Epithelial cell of prostate (primary cell): ENCODE results near the gene TRMT1.

Source experiments
- DNase-seq: peaks from one replicate; pipeline ENCODE4 v3.0.0-alpha.2; 2011; ENCODE audit warnings: low read depth, low spot score
- H3K27ac ChIP-seq: fragments of 450-650 bp; 2 replicates; pipeline ENCODE4 v1.5.1; 2017; ENCODE audit warnings: mild to moderate bottlenecking

TRMT1 gene

DNA sequence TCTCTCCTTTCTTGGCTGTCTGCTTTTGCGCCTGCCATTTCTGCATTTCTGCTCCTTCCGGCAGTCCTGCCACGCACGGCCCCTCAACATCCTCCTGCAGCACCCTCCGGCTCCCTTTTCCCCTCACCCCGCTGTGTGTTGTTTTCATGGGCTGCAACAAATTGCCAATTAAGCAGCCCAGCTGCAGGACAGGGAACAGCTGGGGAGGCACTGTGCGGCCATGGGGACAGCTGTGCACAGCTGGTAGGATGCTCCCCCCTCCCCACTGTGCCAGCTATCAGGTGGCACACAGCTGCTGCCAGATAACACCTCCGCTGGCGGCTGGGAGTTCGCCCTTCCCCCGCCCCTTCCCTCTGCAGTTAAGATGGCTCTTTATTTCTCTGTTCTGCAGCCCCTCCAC is 39.3 kb downstream of the TRMT1 start:
- no peak for DNase-seq
- H3K27ac ChIP-seq, result no peak overlapping the region

DNA sequence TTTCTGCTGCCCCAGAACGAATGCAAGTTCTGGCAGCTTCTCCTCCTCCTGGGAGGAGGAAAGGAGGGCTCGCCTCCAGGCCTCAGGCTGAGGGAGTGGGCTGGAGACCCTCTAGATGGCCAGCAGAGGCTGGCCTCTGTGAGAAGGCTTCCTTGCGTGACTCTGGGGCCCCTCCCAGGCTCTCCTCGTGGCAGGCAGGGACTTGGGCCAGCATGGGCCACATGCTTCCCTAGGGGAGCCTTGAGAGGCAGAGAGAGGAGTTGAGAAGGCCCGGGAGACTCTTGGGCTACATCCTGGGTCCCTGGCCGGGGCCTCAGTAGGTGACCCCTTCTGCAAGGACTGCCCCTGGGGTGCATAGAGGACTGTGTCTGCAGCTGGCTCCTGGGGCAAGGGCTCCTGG is 39.8 kb downstream of the TRMT1 start:
- H3K27ac ChIP-seq, result no peak overlapping the region
- no peak for DNase-seq

- no peak for DNase-seq
- H3K27ac ChIP-seq, result no peak overlapping the region
These were observed 40.2 kb downstream of the TRMT1 start for GRCh38 chr19:13076320-13076719.

GRCh38 chr19:13074378-13074777 is 42.2 kb downstream of the TRMT1 start:
- no peak for DNase-seq
- H3K27ac ChIP-seq, result no peak overlapping the region

- DNase-seq, result no peak
- no peak overlapping the region for H3K27ac ChIP-seq
These were observed 43.3 kb downstream of the TRMT1 start for GRCh38 chr19:13073263-13073662.

DNA sequence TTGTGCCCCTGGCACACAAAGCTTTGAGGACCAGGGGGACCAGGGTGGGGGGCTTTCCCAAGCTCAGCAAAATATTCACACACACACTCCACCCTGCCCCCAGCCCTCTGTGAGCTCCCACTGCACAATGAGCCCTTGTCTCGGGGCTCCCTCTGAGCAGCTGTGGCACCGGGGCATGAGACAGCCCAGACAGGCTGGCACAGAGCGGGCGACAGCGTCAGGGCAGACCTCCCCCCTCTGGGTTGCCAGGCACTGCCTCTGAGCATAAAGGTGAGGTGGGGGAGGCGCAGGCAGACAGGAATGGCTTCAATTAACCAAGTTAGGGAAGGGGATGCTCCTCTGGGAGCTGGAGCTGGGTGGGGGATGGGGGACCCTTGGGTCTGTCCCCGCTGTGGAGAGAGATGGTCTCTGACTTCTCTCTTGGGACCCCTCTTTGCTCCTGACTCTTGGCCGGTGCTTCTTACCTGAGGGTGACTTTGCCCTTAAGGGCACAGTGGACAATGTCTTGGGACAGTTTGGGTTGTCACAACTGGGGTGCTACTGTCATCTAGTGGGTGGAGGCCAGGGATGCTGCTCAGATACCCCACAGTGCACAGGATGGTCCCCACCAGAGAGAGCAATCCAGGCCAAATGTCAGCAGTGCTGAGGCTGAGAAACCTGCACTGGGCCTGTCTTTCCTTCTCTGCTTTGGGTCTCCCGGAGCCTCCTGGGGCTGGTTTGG is 44.2 kb downstream of the TRMT1 start:
- no peak overlapping the region for H3K27ac ChIP-seq
- DNase-seq, result no peak

DNA sequence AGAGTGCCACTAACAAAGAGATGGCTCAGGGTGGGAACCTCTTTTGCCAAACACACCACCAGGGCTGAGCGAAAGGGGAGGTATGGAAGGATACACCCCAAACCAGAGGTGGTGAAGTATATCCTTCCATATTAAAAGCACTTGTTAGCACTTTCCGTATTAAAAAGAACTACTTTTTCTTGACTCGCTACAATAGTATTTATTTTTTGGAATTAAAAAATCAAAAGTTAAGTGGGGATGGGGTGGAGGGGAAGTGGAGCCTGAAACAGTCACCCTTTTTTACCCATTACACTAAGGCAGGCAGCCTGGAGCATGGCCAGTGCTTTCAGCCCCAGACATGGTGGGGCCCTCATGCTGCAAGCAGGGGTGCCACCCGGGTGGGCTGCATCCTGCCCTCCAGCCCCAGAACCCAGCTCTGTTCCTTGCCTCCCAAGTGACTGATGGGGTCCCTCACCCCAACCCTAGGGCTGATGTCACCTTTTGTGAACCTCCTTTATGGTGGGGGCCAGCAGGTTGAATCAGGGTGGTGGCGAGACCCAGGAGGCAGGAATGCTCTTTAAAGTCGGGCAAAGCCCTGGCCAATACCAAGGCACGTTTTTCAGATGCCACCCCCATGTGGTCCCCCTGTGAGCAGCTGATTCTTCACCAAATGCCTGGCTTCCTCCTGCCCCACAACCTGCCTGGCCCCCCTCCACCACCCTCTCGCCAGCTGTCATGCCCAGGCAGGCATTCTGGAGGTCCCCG is 44.9 kb downstream of the TRMT1 start:
- no peak overlapping the region for H3K27ac ChIP-seq
- no peak for DNase-seq

DNA sequence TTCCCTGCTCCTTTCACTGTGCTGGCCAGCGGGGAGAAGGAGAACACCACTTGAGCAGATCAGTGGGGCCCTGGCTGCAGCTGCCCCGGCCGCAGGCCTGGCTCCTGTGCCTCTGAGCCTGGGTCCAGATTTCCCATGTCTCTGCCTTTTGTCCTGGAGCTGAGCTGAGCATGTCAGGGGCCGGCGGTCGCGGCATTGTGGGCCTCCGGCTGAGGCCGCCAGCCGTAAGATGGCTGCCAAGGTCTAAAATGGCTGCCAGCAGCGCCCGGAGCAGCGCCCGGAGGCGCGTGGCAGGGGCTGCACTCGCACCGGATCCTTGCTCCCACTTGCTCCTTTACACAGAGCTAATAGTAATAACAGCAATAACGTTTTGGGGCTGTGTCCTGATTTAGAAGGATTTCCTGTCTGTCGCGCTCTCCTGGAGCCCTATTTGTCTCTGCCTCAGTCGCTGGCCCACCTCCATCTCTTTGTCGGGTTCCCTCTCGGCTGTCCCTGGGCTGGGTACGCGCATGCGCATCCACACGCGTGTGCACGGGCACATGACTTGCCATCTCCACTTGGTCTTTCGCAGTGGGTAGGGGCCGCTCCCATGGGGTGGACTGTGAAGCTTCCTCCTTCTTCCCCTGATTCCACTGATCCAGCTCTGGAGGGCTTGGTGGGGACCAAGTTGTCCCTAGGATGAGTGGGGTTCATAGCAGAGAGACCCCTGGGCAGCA is 46.0 kb downstream of the TRMT1 start:
- H3K27ac ChIP-seq, result no peak overlapping the region
- DNase-seq, result no peak

GRCh38 chr19:13069415-13070359 is 46.9 kb downstream of the TRMT1 start:
- no peak for DNase-seq
- no peak overlapping the region for H3K27ac ChIP-seq

GRCh38 chr19:13068085-13068846 is 48.3 kb downstream of the TRMT1 start:
- H3K27ac ChIP-seq, result no peak overlapping the region
- no peak for DNase-seq

GRCh38 chr19:13066933-13067807 is 49.4 kb downstream of the TRMT1 start:
- DNase-seq, result no peak
- H3K27ac ChIP-seq, result no peak overlapping the region

GRCh38 chr19:13066226-13066625 is 50.3 kb downstream of the TRMT1 start:
- H3K27ac ChIP-seq, result no peak overlapping the region
- no peak for DNase-seq

- no peak overlapping the region for H3K27ac ChIP-seq
- DNase-seq, result no peak
These were observed 52.4 kb downstream of the TRMT1 start for GRCh38 chr19:13064092-13064489.

DNA sequence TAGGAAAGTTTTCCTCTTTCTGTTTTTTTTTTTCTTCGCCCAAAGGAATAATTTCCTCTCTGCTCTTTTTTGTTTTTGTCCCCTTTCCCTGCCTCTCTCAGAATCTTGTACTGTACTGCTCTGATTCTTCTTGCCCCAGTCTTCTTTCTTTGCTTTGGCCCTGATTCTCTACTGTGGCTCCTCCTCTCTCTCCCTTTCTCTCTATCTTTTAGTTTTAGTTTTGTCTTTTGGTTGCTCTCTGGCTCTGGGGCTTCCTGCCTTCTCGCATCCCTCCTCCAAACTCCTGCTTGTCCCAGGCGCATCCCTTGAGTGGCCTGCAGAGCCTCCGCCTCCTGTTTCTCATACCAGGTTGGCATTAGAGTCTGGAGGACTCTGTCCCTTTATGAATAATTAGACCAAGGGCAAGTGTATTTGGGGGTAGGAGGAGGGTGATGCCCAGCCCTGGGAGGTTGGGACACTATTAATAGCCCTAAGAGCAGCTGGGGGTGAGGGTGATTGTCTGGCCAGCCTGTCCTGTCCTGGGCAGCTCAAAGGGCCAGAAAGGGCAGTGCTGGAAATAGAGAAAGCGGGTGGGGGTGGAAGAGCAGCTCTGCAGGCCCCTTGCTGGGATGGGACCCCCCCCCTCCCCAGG is 53.0 kb downstream of the TRMT1 start:
- DNase-seq, result no peak
- H3K27ac ChIP-seq, result no peak overlapping the region

- H3K27ac ChIP-seq, result no peak overlapping the region
- DNase-seq, result no peak
These were observed 54.2 kb downstream of the TRMT1 start for GRCh38 chr19:13062317-13062716.

DNA sequence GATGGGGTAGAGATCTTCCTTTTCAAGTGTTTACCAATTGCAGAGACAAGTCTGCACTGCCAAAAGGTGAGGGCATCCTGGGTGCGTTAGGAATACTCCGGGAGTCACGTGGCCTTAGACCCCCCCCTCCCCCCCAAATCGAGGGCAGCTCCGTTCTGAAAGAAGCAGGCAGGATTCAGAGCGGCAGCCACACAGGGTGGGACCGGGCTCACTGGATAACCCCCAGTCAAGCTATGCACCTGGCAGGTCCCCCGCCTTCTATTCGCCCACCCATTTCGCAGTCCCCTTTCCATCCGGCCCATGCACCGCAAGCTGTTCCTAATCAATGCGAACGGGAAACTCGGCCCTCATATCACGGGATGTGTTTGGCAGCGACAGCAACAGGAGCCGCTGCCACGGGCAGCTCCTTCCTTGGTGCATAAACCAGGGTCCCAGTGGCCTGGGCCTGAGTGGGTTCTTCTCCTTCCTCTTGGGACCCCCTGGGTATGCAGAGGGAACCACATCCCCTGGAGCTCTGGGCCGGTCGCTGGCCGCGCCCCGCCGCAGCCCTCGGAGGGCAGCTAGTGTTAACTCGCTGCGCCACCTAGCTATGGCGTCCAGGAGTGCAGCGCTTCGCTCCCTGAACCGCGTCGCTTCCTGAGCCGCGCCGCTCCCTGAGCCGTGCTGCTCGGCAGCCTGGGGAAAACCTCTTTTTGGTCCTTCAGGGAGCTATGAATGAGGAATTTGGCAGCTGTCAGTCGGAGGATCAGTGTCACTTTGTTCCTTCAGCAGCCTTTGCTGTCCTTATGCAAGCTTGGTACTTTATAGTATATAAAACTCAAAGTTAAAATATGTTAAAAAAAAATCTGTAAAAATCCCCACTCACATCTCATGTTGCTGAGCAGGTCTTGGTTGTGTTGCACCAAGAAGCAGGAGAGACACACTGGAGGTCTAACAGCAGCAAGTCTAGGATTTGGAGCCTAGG is 55.3 kb downstream of the TRMT1 start:
- DNase-seq, result no peak
- H3K27ac ChIP-seq, result peak overlapping the region; percentile 11
